HPDE6-E6E7 (cell line): ENCODE data around the gene STPG3.

Source experiments
- DNase-seq: peaks from one replicate; pipeline ENCODE4 v3.0.0; 2011; ENCODE audit warnings: missing footprints; ENCODE audit errors: extremely low spot score

Gene STPG3

DNA sequence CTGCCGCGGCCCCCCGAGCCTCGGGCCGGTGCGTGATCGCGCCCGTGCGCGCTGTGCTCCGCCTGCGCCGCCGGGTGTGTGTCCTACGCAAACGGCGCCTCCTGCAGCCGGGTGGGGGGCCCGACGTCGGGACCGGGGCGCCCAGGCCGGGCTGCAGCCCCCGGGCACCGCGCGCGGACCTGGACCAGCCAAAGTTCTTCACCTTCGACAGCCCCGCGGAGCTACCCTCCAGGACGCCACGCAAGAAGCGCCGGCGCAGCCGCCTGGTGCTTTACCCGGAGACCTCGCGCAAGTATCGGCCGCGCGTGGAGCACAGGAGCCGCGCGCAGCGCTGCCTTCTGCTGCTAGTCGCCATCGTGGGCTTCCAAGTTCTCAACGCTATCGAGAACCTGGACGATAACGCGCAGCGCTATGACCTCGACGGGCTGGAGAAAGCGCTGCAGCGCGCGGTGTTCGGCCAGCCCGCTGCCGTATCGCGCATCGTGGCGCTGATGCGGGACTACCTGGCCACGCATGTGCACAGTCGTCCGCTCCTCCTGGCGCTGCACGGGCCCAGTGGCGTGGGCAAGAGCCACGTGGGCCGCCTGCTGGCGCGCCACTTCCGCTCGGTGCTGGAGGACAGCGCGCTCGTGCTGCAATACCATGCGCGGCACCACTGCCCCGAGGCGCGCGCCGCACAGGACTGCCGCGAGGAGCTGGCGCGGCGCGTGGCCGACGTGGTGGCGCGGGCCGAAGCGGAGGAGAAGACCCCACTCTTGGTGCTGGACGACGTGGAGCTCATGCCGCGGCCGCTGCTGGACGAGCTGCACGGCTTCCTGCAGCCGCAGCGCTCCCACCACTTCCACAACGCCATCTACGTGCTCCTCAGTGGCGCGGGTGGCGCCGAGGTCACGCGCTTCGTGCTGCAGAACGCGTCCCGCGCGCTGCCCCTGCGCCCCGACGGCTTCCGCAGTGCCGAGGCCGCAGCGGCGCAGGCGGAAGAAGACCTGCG lies 27.9 kb downstream of the STPG3 start:
- no peak for DNase-seq

DNA sequence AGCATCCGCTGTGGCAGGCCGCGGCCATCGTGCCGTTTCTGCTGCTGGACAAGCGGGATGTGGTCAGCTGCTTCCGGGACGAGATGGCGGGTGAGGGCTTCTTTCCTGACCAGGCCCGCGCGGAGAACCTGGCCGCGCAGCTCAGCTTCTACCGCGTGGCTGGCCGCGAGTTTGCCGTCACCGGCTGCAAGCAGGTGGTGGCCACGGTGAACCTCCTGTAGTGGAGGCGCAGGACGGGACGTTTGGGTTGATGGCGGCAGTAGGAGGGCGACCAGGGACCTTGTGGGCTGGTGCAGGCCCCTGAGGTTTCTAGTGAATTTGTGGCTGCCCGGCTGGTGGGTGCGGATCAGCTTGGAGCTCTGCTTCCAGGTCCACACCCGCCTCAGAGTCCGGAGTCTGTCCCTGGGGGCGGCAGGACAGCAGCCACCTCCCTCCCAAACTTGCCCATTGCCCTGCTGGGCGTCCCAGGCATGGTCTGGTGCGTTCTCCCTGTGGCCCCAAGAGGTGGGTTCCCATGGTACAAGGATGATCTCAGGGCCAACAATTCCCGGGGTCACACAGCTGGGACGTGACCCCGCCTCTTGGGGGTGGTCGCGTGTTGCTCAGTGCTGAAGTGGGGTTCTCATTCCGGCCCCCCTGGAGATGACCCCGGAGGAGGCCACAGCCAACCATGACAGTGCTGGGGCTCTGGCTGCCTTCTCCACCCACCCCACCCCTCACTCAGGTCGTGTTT lies 28.8 kb downstream of the STPG3 start:
- DNase-seq, result no peak

DNA sequence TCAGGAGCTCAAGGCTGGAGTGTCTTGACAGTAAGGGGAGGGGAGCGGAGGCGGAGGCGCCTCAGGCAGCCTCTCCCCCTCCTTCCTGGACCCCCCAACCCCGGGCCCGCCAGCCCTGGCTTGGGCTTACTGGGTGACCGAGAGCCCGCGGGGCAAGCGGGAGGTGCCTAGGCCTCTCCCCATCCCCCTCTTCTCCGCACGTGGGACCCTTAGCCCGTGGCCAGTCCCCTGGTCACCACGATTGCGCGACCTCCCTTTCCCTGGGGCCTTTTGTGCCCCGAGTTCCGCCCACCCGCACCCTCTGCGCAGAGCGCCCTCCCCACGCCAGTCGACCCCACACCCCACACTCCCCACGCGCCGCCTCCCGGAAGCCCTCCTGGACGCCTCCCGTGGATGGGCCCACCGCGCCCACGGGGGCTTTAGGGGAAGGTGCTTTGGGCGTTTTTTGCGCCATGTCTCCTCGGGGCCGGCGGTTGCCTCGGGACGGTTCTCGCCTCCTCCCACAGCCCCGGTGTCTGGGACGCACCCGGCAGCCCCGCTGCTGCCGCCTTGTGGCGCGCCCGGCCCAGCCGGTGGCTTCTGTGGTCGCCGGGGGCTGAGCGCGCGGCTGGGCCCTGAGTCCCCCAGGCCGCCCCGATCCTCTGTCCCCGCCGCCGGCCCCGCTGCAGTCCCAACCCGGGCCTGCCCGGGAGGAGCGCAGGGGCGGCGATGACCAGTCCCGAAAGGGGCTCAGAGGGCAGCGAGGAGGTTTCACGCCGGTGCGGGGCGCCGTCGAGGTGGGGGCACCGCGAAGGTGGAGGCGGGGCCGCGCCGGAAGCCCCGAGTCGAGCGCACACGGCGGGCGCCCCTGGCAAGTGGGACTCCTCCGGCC lies 29.6 kb downstream of the STPG3 start:
- DNase-seq, result no peak

DNA sequence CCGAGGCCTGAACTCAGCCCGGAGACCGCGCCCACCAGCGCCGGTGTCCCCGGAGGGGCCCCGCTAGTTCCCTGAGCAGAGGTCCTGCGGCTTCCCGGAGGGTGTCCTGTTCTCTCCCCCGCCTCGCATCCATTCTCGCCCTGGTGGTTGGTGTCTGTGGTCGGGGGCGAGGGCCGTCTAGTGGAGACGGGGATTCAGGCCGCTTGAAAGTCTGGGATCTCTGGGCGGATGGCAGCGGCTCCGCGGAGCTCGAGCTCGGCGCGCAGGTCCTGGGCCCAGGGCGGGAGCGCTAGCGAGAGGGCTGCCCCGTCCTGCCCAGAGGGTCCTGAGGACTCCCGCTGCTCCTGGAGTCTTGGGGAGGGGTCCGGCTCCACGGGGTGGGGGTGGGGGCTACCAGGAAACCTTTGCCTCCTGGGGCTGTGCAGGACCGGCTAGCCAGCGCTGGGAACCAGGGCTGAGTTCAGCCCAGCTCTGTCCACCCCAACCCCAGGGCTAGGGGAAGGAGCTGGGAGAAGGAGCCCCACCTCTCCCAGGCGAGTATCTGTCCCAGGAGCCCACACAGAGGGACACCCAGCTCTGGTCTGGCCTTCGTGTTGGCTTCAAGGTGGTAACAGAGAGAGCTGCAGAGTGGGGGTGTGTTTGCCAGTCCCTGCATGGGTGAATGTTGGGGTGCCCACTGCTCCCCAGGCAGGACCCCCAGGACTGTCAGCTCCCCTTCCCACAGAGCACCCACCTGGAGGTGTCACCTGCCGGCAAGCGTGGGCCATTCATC lies 30.4 kb downstream of the STPG3 start:
- no peak for DNase-seq

DNA sequence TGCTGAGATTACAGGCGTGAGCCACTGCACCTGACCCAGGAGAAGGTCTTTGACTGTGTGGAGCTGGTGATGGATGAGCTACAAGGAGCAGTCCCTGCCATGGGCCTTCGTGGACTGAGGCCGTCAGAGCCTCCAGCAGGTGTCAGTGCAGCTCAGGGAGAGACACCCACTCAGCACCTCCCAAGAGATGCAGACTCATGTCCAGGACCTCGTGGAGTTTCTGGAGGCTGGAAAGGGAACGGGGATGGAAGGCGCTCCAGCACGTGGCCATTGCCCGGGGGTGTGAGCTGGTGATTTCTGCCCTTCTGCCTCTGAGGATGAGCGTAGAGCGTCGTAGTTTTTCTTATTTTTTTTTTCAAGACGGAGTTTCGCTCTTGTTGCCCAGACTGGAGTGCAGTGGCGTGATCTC lies 35.9 kb downstream of the STPG3 start:
- no peak for DNase-seq

DNA sequence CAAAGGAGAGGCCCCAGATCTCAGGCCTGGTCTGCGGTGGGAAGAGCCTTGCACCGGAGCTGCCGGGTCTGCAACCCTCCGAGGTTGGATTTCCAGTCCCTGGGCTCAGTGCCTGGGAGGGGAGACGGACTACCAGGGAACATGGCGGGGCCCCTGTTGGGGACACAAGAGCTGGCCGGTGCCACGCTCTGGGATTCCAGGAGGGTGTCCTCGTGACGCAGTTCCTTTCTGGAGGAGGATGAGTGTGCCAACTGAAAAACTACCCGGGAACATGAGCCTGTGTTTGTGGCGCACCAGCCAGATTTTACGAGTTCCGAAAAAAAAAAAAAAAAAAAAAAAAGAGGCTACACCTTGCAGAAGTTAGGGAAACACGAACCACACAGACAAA lies 42.0 kb downstream of the STPG3 start:
- no peak for DNase-seq

DNA sequence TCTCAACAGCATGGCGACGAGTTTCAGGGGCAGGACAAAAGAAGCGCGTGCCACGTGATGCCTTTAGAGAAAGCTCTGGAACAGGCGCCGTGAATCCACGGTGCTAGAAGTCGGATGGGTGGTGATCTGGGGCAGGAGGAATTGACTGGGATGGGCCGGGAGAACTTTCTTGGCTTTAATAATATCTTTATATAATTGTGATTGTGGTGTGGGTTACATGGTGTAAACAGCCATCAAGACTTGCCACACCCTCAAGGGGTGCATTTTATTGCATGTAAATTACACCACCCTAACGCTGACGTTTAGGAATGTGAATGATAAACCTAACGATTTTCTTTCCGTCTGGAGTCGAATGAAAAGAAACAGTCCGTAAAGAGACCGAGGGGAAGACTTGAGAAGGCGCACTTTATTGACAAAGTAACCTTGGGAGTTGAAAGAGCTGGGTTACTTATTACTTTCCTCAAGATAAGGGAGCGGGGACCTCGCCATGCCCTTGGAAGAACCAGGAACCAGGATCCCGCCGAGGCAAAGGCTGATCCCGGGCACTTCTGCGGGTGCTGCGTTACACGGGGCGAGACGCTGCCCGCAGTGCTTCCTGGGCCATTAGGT lies 42.5 kb downstream of the STPG3 start:
- no peak for DNase-seq

DNA sequence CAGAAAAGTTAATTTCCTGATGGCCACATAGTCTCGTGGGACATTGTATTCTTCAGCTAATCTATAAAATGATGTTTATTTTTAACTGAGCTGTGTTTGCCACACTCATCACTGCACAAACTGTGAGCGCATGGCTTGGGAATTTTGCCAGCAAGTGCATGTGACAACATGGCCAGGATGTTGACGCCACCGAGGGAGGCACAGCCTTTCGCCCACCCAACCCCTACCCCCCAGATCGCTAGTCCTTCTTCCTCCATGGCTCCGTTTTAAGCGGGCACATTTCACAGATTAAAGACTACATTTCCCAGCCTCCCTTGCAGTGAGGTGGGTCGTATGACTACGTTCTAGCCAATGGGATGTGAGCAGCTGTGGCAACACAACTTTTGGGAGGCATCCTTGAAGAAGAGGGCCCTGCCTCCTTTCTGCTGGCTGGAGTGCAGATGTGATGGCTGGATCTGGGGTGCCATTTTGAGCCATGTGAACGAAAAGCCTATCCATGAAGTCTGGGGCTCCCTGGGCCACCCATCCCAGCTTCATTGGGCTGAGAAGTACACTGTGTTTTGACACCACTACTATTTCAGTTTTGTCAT lies 43.1 kb downstream of the STPG3 start:
- no peak for DNase-seq

DNA sequence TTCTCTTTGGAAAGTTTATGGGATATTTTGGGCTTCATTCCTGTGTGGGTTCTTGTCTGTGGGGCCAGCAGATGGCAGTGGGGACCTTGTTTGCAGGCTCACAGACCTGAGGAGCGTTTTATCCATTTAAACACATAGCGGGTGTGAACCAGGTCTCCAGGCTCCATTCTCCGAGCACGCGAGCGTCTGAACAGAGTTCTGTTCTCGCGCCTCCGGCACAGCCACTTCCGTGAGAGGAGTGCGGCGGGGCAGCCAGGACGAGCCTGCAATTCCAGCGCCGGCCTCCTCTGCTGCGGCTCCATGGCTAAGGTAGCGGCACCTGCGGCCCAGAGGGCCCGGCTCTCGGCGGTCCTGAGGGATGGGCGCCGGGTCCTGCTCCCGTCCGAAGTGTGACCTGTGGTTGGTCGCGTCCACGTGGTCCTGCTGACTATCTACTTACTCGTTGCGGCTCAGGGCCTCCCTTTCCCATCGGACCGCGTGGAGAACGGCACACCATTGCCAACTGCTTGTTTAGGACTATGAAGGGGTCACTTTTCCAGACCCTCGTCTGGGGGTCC lies 43.7 kb downstream of the STPG3 start:
- no peak for DNase-seq

DNA sequence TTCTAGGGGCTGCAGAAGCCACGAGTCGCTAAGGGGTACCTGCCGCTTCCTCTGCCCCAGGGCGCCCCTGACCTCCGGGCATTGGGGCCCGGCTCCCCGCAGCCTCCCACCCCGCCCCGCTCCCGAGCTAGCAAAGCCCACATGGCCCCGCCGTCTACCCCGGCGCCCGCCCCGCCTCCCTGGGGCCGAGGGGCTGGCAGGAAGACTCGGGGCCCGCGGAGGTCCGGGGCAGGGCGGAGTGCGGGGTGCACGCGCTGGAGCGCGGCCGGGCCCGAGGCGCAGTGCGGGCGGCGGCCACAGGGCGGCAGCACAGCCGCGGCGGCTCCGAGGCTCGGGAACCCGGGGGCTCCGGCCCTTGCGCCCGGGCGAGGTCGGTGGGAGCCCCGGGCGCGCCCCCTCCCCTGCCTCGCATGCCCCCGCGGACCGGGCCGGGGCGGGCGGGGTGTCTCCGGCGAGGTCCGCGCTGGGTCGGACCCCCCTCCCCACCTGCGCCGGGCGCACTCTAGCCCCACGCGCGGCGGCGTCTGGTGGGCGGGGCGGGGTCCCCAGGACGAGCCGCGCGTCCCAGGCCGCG lies 44.2 kb downstream of the STPG3 start:
- DNase-seq, result no peak

DNA sequence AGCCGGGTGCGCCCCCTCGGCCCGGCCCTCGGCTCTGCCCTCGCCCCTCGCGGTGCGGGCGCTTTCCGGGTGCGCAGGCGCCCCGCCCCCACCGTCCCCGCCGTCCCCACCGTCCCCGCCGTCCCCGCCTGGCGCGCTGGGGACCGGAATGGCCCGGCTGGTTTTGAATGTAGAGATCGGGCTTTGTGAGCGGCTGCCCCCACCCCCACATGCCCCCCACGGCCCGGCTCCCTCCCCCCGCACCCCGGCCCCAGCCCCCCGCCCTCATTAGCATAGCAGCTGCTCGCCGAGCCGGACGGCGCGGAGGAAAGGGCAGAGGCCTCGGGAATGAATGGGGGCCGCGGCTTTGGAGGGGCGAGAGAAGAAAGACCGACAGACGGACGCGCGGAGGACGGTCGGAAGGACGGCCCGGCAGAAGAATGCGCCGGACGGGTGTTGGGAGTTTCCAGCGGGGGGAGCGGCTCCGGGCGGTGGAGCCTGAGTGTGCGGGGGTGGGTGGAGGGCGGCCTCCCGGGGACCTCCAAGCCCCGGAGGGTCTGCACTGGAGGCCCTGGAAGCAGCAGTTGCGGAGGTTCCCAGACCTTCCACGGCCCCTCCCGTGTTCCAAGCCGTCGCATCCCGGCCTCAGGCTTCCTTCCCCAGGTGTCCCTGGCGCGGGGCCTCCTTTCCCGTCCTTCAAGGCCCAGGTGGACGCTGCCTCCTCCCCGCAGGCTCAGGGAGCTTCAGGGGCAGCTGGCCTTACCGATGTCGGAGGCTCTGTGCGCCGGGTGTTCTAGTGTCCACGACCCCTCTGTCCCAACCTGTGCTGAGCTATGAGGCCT lies 45.0 kb downstream of the STPG3 start:
- no peak for DNase-seq

DNA sequence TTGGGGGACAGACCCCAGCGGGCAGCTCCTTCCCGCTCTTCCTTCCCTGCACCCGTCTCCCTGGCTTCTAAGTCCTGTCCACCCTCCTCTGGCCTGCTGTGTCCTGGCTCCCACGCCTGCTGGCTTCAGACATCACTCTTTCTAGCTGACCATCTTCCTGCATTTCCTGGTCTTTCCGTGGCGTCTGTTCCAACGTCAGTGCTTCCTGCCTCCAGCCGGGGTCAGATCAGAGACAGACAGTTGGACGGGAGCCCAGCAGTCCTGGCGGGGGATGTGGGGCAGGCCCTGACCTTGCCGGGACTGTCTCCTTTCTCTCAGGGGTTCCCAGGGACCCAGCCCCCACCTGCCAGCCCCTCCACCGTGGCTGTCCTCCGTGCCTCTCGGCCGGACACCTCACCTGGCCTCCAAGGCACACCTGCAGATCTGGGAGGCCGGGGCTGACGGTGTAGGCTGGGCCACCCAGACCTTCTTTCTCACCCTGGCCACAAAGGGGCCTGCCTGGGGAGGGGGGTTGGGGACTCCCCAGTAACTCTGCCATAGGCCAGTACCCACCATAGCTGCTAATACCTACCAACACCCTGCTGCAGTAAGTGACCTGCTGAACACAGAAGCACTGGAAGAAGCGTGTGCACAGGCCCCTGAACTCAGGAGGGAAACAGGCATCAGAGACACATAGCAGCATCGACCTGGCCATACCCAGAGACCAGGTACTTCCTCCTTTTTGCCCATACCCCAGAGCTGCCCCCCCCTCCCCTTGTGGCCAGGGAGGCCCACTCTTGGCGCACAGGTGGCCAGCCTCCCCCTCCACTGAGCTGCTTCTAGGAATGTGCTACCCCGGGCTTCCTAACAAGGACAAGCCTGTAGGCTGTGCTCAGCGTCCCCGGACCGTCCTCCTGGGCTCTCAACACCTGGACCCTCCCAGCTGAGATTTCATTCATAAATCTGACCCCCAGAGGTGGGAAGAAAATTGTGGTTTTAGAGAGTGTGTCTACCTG lies 45.9 kb downstream of the STPG3 start:
- no peak for DNase-seq

DNA sequence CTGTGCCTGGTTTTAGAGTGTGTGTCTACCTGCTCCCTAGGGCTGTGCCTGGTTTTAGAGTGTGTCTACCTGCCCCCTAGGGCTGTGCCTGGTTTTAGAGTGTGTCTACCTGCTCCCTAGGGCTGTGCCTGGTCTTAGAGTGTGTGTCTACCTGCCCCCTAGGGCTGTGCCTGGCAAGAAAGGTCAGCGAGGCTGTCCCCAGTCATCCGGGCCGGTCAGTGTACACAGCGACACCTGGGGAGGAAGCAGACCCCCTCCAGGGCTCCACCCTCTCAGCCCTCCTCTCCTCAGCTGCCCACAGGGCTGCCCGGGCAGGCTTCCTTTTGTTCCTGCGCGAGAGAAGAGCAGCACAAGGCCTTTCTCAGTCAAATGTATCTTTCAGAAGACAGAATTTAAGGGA lies 46.9 kb downstream of the STPG3 start:
- no peak for DNase-seq

DNA sequence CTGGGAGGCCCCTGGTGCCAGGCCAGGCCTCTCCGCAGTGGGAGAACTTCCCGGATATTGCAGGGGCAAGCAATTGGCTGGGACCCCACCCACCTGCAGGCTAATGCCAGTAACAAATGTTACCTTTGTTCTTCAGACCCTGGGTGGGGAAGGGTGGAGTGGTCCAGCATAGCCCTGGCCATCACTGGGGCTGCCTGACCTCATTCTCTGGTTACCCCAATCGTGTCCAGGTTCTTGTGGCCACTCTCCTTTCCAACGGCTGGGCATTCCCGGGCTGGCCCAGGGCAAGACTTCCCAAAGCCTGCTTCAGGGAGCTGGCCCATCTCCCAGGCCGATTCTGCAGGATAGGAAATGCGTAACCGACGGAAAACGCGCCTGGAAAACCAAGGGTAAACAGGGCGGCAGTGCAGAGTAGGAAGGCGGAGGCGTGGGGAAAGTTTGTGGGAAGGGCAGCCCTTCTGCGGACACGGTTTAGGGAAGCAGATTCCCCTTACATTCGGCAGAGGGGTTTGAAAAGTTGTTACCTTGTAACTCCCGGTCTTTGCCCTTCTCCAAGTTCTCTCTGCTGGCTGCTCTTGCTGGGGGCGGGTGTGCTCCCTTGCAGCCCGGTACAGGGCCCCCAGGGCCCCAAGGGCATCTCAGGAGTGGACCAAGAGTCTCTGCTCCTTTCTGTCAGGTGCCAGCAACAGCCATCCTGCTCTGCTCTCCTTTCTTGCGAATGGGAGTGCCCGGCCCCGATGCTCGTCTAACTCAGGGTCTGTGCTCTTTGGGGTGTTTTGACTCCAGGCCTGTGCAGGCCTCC lies 47.5 kb downstream of the STPG3 start:
- no peak for DNase-seq

DNA sequence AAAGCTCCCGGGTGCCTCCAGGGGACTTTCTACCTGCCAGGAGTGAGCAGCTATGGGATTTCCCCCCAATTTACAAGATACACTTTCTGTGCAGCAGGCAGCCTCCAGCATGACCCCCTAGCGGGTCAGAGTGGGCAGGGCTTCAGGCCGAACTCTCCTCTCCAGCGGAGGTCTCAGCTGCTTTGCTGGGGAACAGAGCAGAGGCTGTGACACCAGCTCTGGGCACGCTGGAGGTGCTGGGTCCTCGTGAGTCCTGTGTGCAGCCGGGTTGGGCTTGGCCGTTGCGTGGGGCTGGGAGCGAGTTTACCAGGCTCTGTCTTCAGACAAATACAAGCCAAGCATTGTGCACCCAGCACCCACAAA lies 48.1 kb downstream of the STPG3 start:
- no peak for DNase-seq

DNA sequence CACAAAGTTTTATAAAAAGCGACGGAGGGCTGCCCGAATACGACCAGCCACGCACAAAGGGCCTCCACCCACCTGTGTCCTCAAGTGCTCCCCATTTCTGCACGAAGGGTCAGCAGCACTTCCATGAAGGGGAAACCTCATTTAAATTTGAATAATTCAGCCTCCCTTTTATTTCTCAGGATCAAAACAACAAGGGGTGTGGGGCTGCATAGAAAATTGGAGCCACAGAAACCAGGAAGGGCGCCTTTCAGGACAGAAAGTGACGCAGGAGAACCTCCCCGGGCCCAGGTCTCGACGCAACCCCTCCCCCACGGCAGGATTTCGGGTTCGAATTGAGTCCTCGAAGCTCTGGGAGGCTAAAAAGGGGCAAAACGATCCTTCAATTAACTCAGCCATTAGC lies 48.9 kb downstream of the STPG3 start:
- DNase-seq, result no peak

DNA sequence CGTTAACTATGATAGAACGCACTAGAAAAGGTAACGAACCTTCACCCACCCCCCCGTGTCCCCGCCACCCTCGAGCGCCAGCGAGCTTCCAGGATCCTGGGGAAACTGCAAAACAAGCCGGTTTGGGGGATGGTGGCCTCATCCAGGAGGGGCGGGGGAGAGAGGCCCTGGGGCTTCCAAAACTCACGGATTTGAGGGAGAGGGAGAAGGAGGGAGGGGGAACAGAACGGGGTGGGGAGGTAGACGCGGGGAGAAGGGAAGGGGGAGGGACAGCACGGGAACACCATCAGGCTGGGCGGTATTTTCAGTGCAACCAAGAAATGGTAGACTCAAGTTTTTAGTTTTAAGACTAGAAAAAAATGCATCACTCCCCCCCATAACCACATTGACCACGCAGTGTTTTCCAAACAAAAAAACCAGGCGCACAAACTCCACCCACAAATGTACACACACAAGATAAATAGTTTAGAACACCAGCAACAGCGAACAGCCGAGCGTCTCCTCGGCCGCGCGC lies 49.5 kb downstream of the STPG3 start:
- no peak for DNase-seq
